KMS-11 (cell line): ENCODE results near the gene ITGA2B.
"Not testable (repeated sequence)": the region's sequence is repeated elsewhere in the genome, so short reads cannot be mapped to it uniquely, and the experiment has no call there.

Experiments used
- H2AFZ ChIP-seq: fragments of 200-600 bp; sonication (generic); 2 replicates; pipeline ENCODE4 v1.6.1; 2016; ENCODE audit warnings: antibody characterized with exemption, mixed run types, low read depth
- H3K27ac ChIP-seq: fragments of 200-600 bp; sonication (generic); 2 replicates; pipeline ENCODE4 v1.6.1; 2016; ENCODE audit warnings: mild to moderate bottlenecking, mixed run types
- H3K27me3 ChIP-seq: fragments of 200-600 bp; sonication (generic); 2 replicates; pipeline ENCODE4 v1.6.1; 2017; ENCODE audit warnings: mild to moderate bottlenecking, low read depth, mixed run types, moderate library complexity; ENCODE audit not compliant: insufficient read depth
- H3K36me3 ChIP-seq: fragments of 200-600 bp; sonication (generic); 2 replicates; pipeline ENCODE4 v1.6.1; 2017; ENCODE audit warnings: mild to moderate bottlenecking, mixed run types; ENCODE audit not compliant: insufficient read depth
- H3K4me1 ChIP-seq: fragments of 200-600 bp; sonication (generic); 2 replicates; pipeline ENCODE4 v1.6.1; 2016; ENCODE audit warnings: mild to moderate bottlenecking, low read depth, mixed run types; ENCODE audit not compliant: poor library complexity, severe bottlenecking
- H3K4me2 ChIP-seq: fragments of 200-600 bp; sonication (generic); 2 replicates; pipeline ENCODE4 v1.7.0; 2016; ENCODE audit warnings: mild to moderate bottlenecking, mixed run types
- H3K4me3 ChIP-seq: fragments of 200-600 bp; sonication (generic); IDR thresholded peaks from 2 replicates; pipeline ENCODE4 v1.6.1; 2017; ENCODE audit warnings: low read depth, low read length, mixed read lengths; ENCODE audit not compliant: insufficient read depth
- H3K79me2 ChIP-seq: fragments of 200-600 bp; sonication (generic); 2 replicates; pipeline ENCODE4 v1.6.1; 2016; ENCODE audit warnings: low read depth, mixed run types; ENCODE audit not compliant: insufficient read depth
- H3K9ac ChIP-seq: fragments of 200-600 bp; sonication (generic); 2 replicates; pipeline ENCODE4 v1.6.1; 2016; ENCODE audit warnings: mild to moderate bottlenecking, mixed run types
- H4K20me1 ChIP-seq: fragments of 200-600 bp; sonication (generic); 2 replicates; pipeline ENCODE4 v1.6.1; 2016; ENCODE audit warnings: mild to moderate bottlenecking, mixed run types; ENCODE audit not compliant: insufficient read depth
- CTCF ChIP-seq: fragments of 200-600 bp; sonication (generic); conservative IDR thresholded peaks from 2 replicates; pipeline ENCODE4 v1.6.1; 2017; ENCODE audit warnings: low read depth, mild to moderate bottlenecking, antibody characterized with exemption, low read length, moderate library complexity, mixed read lengths

The ITGA2B gene

GRCh38 chr17:44367231-44367979, 22.0 kb downstream of the ITGA2B start:
- no peak for TF ChIP-seq CTCF
- Histone ChIP-seq H3K4me1 (peaks cover 9% of the 10 kb centered on the region), H3K36me3 (no peaks in the 10 kb centered on the region), H3K4me2 (no peak overlapping the region), H4K20me1 (no peaks in the 10 kb centered on the region), H3K4me3 (no peak overlapping the region), H3K27me3 (peaks cover 39% of the 10 kb centered on the region), H3K27ac (no peak overlapping the region), H3K9ac (no peak overlapping the region), H2AFZ (no peak overlapping the region), H3K79me2 (no peaks in the 10 kb centered on the region)

- not testable (repeated sequence) for H3K4me2 ChIP-seq, H4K20me1 ChIP-seq
These were observed 24.4 kb downstream of the ITGA2B start for GRCh38 chr17:44365051-44365450.

GRCh38 chr17:44363613-44364159, 25.8 kb downstream of the ITGA2B start, which contains the start of gene FAM171A2:
Gene FAM171A2 (minus strand): TSS chr17:44363853. CDS start chr17:44363714, 139 bp downstream.
- peaks cover 16% of the 10 kb centered on the region for H3K4me1 ChIP-seq
- H3K79me2 ChIP-seq: no peaks in the 10 kb centered on the region
- H4K20me1 ChIP-seq: no peaks in the 10 kb centered on the region
- no peaks in the 10 kb centered on the region for H3K36me3 ChIP-seq
- peaks cover 32% of the 10 kb centered on the region for H3K27me3 ChIP-seq
- no peak within 1 kb of the TSS for H3K27ac ChIP-seq
- H3K9ac ChIP-seq: peak within 1 kb of the TSS; percentile 50; the same call in 1 of the 2 replicates
- H3K4me2 ChIP-seq: peak within 1 kb of the TSS; percentile 85
- H2AFZ ChIP-seq: peak within 1 kb of the TSS; percentile 98
- H3K4me3 ChIP-seq: no peak within 1 kb of the TSS
- TF ChIP-seq CTCF: peak; percentile 70

More at GRCh38 chr17:44365051-44365450, 24.4 kb downstream of the ITGA2B start:
- H3K27ac ChIP-seq, H3K4me3 ChIP-seq, H3K79me2 ChIP-seq, H2AFZ ChIP-seq, H3K36me3 ChIP-seq, H3K9ac ChIP-seq: not testable (repeated sequence)
- Histone ChIP-seq H3K27me3 (peaks cover 32% of the 10 kb centered on the region), H3K4me1 (peaks cover 10% of the 10 kb centered on the region)

- H3K27ac ChIP-seq: no peak overlapping the region
- no peaks in the 10 kb centered on the region for H3K36me3 ChIP-seq
- no peak overlapping the region for H3K4me3 ChIP-seq
- no peak for TF ChIP-seq CTCF
- H3K4me1 ChIP-seq: peaks cover 16% of the 10 kb centered on the region
- peak overlapping the region; percentile 50; the same call in 1 of the 2 replicates for H3K9ac ChIP-seq
- H3K4me2 ChIP-seq: peak overlapping the region; percentile 85
- H2AFZ ChIP-seq: peak overlapping the region; percentile 98
- H3K79me2 ChIP-seq: no peaks in the 10 kb centered on the region
- H4K20me1 ChIP-seq: no peaks in the 10 kb centered on the region
- peaks cover 32% of the 10 kb centered on the region for H3K27me3 ChIP-seq
These were observed 26.4 kb downstream of the ITGA2B start for GRCh38 chr17:44362949-44363612.
